Neural progenitor cell (in vitro differentiated cells): ENCODE results near the gene IL1RL1.

Source experiments
- CTCF ChIP-seq: fragments of 200-600 bp; sonication (generic); IDR thresholded peaks from 2 replicates; pipeline ENCODE4 v1.5.1; 2017; ENCODE audit warnings: antibody characterized with exemption, mild to moderate bottlenecking
- EZH2phosphoT487 ChIP-seq: fragments of 200-600 bp; sonication (generic); IDR thresholded peaks from 2 replicates; pipeline ENCODE4 v1.6.1; 2017; ENCODE audit warnings: antibody characterized with exemption

GRCh38 chr2:102361632-102362241 is 50.4 kb downstream of the IL1RL1 start:
- TF ChIP-seq CTCF (no peak), EZH2phosphoT487 (no peak)
